C4-2B (cell line): Measurements from ENCODE around the gene IFFO2.

Experiments
- ZFX ChIP-seq: fragments of 450-650 bp; IDR thresholded peaks from 2 replicates; pipeline ENCODE4 v1.6.1; 2017
- TF ChIP-seq, protein P1 (sequence below): fragments of 450-650 bp; conservative IDR thresholded peaks from 2 replicates; pipeline ENCODE4 v1.5.1; 2017; ENCODE audit warnings: mild to moderate bottlenecking

DNA sequence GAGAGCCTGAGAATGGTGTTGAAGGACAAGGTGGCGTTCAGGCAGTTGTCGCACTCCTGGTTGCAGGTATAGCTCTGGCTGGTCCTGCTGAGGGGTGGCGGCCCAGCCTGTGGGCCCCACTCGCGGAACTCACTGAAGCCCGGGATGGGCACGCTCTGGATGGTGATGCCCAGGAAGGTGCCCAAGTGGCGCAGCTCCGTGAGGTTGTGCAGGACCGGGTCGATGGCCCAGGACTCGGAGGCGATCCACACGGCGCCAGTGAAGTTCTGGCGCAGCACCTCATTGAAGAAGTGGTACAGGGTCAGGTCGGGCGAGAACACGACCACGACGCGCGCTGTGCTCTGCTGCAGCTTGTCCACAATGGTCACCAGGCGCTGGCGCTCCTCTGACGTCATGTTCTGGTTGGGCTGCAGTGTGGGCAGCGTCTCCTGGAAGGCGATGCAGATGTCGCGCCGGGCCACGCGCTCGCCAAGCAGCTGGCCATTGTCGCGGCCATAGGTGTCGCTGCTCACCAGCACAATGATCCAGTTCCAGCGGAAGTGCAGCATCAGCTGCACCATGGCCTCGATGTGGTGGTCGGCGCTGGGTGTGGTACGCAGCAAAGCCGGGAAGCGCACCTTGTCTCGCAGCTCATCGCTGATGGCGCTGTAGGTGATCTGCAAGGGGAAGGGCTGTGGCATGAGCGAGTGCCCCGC lies 102.0 kb downstream of the IFFO2 start:
- TF ChIP-seq, protein P1, sequence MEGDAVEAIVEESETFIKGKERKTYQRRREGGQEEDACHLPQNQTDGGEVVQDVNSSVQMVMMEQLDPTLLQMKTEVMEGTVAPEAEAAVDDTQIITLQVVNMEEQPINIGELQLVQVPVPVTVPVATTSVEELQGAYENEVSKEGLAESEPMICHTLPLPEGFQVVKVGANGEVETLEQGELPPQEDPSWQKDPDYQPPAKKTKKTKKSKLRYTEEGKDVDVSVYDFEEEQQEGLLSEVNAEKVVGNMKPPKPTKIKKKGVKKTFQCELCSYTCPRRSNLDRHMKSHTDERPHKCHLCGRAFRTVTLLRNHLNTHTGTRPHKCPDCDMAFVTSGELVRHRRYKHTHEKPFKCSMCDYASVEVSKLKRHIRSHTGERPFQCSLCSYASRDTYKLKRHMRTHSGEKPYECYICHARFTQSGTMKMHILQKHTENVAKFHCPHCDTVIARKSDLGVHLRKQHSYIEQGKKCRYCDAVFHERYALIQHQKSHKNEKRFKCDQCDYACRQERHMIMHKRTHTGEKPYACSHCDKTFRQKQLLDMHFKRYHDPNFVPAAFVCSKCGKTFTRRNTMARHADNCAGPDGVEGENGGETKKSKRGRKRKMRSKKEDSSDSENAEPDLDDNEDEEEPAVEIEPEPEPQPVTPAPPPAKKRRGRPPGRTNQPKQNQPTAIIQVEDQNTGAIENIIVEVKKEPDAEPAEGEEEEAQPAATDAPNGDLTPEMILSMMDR = no peak
- no peak for TF ChIP-seq ZFX
